IMR-90 (cell line): Measurements from ENCODE around the gene KAZN. TPM values are rescaled to one million over a fixed set of nuclear protein-coding genes. Genes with fewer than 3 reads are reported as not detected.

ENCODE experiments used
- ATAC-seq: fragments of 200-7000 bp; cut with Tn5 transposase; 2 replicates; pipeline ENCODE4 v1.9.1; 2020; ENCODE audit warnings: low read depth, mild to moderate bottlenecking, moderate library complexity
- BruUV-seq: library from RNA; stranded (reverse); fragments of 400-500 nt; replicated peaks from 2 replicates; lab custom pipeline; 2021; lab: Mats Ljungman, UMichigan
- CTCF ChIA-PET: fragments of 300-600 bp; formaldehyde crosslinking; extraction: SDS; loops from one replicate; lab custom pipeline; 2021; ENCODE audit warnings: antibody characterized with exemption; lab: Yijun Ruan, JAX
- POLR2A ChIA-PET: fragments of 300-600 bp; sonication (Branson Sonifier 250); formaldehyde crosslinking; loops from one replicate; lab custom pipeline; 2022; ENCODE audit warnings: antibody characterized with exemption; ENCODE audit not compliant: unreplicated experiment; lab: Charles Lee
- DNase-seq: peaks from one replicate; pipeline ENCODE4 v3.0.0; 2013
- H2AFZ ChIP-seq: replicated peaks from 2 replicates; pipeline ENCODE3; 2013; ENCODE audit warnings: low read length, mild to moderate bottlenecking; ENCODE audit not compliant: poor library complexity
- H2AK5ac ChIP-seq: 2 replicates; pipeline ENCODE4 v1.6.1; 2013; ENCODE audit warnings: low read depth, low read length, inconsistent platforms
- H2AK9ac ChIP-seq: replicated peaks from 2 replicates; pipeline ENCODE3; 2013; ENCODE audit warnings: mild to moderate bottlenecking, low read depth, low read length, moderate library complexity; ENCODE audit not compliant: poor library complexity
- H2BK120ac ChIP-seq: 2 replicates; pipeline ENCODE4 v1.6.1; 2013; ENCODE audit warnings: low read depth, low read length, inconsistent platforms
- H2BK15ac ChIP-seq: 3 replicates; pipeline ENCODE4 v1.6.1; 2013; ENCODE audit warnings: low read depth, low read length, inconsistent platforms
- H2BK20ac ChIP-seq: 2 replicates; pipeline ENCODE4 v1.6.1; 2013; ENCODE audit warnings: low read depth, mild to moderate bottlenecking, inconsistent platforms, low read length, moderate library complexity
- H2BK5ac ChIP-seq: 2 replicates; pipeline ENCODE4 v1.6.1; 2013; ENCODE audit warnings: mild to moderate bottlenecking, low read depth, low read length, inconsistent platforms; ENCODE audit not compliant: poor library complexity, severe bottlenecking
- H3K14ac ChIP-seq: replicated peaks from 2 replicates; pipeline ENCODE4 v1.6.1; 2013; ENCODE audit warnings: low read depth, low read length, inconsistent platforms
- H3K18ac ChIP-seq: 2 replicates; pipeline ENCODE4 v1.6.1; 2013; ENCODE audit warnings: low read depth, low read length, control low read depth
- H3K23ac ChIP-seq: 2 replicates; pipeline ENCODE4 v1.6.1; 2013; ENCODE audit warnings: low read depth, low read length, inconsistent platforms
- H3K27ac ChIP-seq: 2 replicates; pipeline ENCODE4 v1.5.1; 2013; ENCODE audit warnings: mild to moderate bottlenecking, control low read depth, low read length; ENCODE audit not compliant: insufficient read depth
- H3K27me3 ChIP-seq: 2 replicates; pipeline ENCODE4 v1.6.1; 2013; ENCODE audit warnings: low read length; ENCODE audit not compliant: control insufficient read depth, insufficient read depth
- H3K36me3 ChIP-seq: 2 replicates; pipeline ENCODE4 v1.6.1; 2013; ENCODE audit warnings: low read length, mixed read lengths; ENCODE audit not compliant: control insufficient read depth, insufficient read depth
- H3K4ac ChIP-seq: 2 replicates; pipeline ENCODE4 v1.6.1; 2013; ENCODE audit warnings: low read depth, low read length, inconsistent platforms
- H3K4me1 ChIP-seq: 2 replicates; pipeline ENCODE4 v1.6.1; 2013; ENCODE audit warnings: low read length, mixed read lengths; ENCODE audit not compliant: control insufficient read depth, insufficient read depth
- H3K4me2 ChIP-seq: 2 replicates; pipeline ENCODE4 v1.6.1; 2013; ENCODE audit warnings: low read depth, mild to moderate bottlenecking, control low read depth, low read length, moderate library complexity
- H3K4me3 ChIP-seq: 2 replicates; pipeline ENCODE4 v1.5.1; 2013; ENCODE audit warnings: low read depth, mild to moderate bottlenecking, control low read depth, low read length, moderate library complexity; ENCODE audit not compliant: insufficient read depth
- H3K56ac ChIP-seq: 2 replicates; pipeline ENCODE4 v1.6.1; 2013; ENCODE audit warnings: low read length, inconsistent platforms; ENCODE audit not compliant: insufficient read depth; ENCODE audit errors: extremely low read depth
- H3K79me1 ChIP-seq, 2 experiments: 2 replicates each; pipeline ENCODE4 v1.6.1; 2013; ENCODE audit warnings: low read length in 2 of 2, inconsistent platforms in 1 of 2, low read depth in 1 of 2
- H3K9ac ChIP-seq: 2 replicates; pipeline ENCODE4 v1.6.1; 2013; ENCODE audit warnings: low read depth, low read length, control low read depth
- H3K9me1 ChIP-seq: 2 replicates; pipeline ENCODE4 v1.6.1; 2013; ENCODE audit warnings: low read length, inconsistent platforms; ENCODE audit not compliant: insufficient read depth
- H3K9me3 ChIP-seq: 2 replicates; pipeline ENCODE4 v1.6.1; 2013; ENCODE audit warnings: low read length; ENCODE audit not compliant: control insufficient read depth, insufficient read depth
- H4K20me1 ChIP-seq: 2 replicates; pipeline ENCODE4 v1.6.1; 2013; ENCODE audit warnings: low read length, inconsistent platforms; ENCODE audit not compliant: insufficient read depth
- H4K5ac ChIP-seq: 2 replicates; pipeline ENCODE4 v1.6.1; 2013; ENCODE audit warnings: mild to moderate bottlenecking, low read depth, low read length, control low read depth
- H4K8ac ChIP-seq, 2 experiments: 2 replicates each; pipeline ENCODE4 v1.6.1; 2013; ENCODE audit warnings: low read depth in 2 of 2, low read length in 2 of 2, control low read depth in 1 of 2, inconsistent platforms in 1 of 2
- H4K91ac ChIP-seq: 2 replicates; pipeline ENCODE4 v1.6.1; 2013; ENCODE audit warnings: low read depth, low read length, inconsistent platforms; ENCODE audit not compliant: insufficient read depth
- RCOR1 ChIP-seq: IDR thresholded peaks from 2 replicates; pipeline ENCODE4 v1.6.1; 2012; ENCODE audit warnings: mild to moderate bottlenecking, low read length, improper control_type of control experiment; ENCODE audit not compliant: insufficient replicate concordance
- WGBS, 2 experiments: methylation state at CpG; one replicate each; pipeline versions ENCODE4 v1.1.5 to v1.1.7; 2013; ENCODE audit warnings: missing lambda C conversion rate in 2 of 2; ENCODE audit not compliant: insufficient read length in 1 of 2; ENCODE audit errors: extremely low coverage in 2 of 2; 5-methylcytosine and 5-hydroxymethylcytosine counted together
- dilution Hi-C: fragments of 300-500 bp; cut with HindIII; formaldehyde crosslinking; loops from one replicate; pipeline ENCODE4 v1.14.3; 2018; ENCODE audit warnings: low sequenced_read_pairs; ENCODE audit not compliant: unreplicated experiment
- in situ Hi-C: fragments of 300-500 bp; cut with MboI; formaldehyde crosslinking; loops from 3 replicates; pipeline ENCODE4 v1.14.3; 2019; ENCODE audit warnings: low sequenced_read_pairs, inconsistent platforms, mixed read lengths
- intact Hi-C: fragments of 100-400 bp; cut with micrococcal nuclease; formaldehyde crosslinking; loops from 2 replicates; pipeline ENCODE4 v1.10.0; 2022
- polyA plus RNA-seq, 3 experiments: library from polyadenylated mRNA; depleted of rRNA; stranded (reverse); fragments of >200 nt; gene quantifications; 2 replicates each; pipeline ENCODE4 v1.2.3, GENCODE V29; 2012; ENCODE audit warnings: low replicate concordance in 1 of 3
- total RNA-seq: library from RNA; depleted of rRNA; stranded (reverse); fragments of >200 nt; gene quantifications from 2 replicates; pipeline ENCODE4 v1.2.3, GENCODE V29; 2012

KAZN gene
- total and polyA plus RNA-seq, 2 of the 4 experiments (the other 2 are of a cell fraction), result 5.2 to 10.5 TPM

DNA sequence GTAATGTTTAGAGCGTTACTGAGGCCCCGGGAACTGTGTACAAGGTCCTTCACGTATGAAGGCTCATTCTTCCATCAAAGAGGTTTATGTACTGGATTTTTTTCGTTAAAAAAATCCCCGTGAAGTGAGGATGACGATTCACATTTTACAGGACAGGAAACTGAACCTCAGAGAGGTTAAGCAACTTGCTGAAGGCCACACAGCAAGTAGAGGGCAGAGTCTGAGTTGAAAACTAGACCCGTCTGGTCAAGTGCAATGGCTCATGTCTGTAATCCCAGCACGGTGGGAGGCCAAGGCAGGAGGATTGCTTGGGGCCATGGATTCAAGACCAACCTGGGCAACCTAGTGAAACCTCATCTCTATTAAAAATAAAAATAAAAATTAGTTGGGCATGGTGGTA is 140.2 kb downstream of the KAZN start:
- H3K9me3 ChIP-seq, result no peaks in the 10 kb centered on the region
- no peak overlapping the region for H2BK5ac ChIP-seq
- no peak overlapping the region for H3K4ac ChIP-seq
- H3K9me1 ChIP-seq, result peaks cover 8% of the 10 kb centered on the region
- no peak overlapping the region for H2AK9ac ChIP-seq
- intact Hi-C loops, result no loop called here
- H2AFZ ChIP-seq, result no peak overlapping the region
- ChIA-PET POLR2A (no interaction called here), CTCF (no interaction called here)
- in situ Hi-C loops, result no loop called here
- no peak overlapping the region for H4K91ac ChIP-seq
- H3K4me2 ChIP-seq, result no peak overlapping the region
- no peaks in the 10 kb centered on the region for H3K79me1 ChIP-seq
- no peak for TF ChIP-seq RCOR1
- H4K20me1 ChIP-seq, result no peaks in the 10 kb centered on the region
- no peak overlapping the region for H3K23ac ChIP-seq
- no peak overlapping the region for H3K14ac ChIP-seq
- no peak overlapping the region for H3K27ac ChIP-seq
- 89% methylated on average over 4 of the region's 8 CpGs; no CpG with 5 or more reads in 1 of the 2 experiments for WGBS, 2 experiments
- no peak for DNase-seq
- no peak overlapping the region for H2AK5ac ChIP-seq
- no peaks in the 10 kb centered on the region for H3K36me3 ChIP-seq
- no peak overlapping the region for H2BK15ac ChIP-seq
- no peak overlapping the region for H3K56ac ChIP-seq
- H3K4me1 ChIP-seq, result peaks cover 15% of the 10 kb centered on the region
- H4K8ac ChIP-seq, result no peak overlapping the region
- dilution Hi-C loops, result no loop called here
- no peak overlapping the region for H3K4me3 ChIP-seq
- no peak overlapping the region for H2BK20ac ChIP-seq
- H3K27me3 ChIP-seq, result no peaks in the 10 kb centered on the region; the same call in 1 of the 2 replicates
- H2BK120ac ChIP-seq, result no peak overlapping the region
- H4K5ac ChIP-seq, result no peak overlapping the region
- H3K9ac ChIP-seq, result no peak overlapping the region
- no TSS peak for BruUV-seq
- H3K18ac ChIP-seq, result no peak overlapping the region
- no peak for ATAC-seq
